Neural cell (in vitro differentiated cells): ENCODE data around the gene ARHGEF25.

Experiments
- EP300 ChIP-seq: fragments of 450-650 bp; conservative IDR thresholded peaks from 2 replicates; pipeline ENCODE4 v1.6.1; 2014; ENCODE audit warnings: antibody characterized with exemption, mild to moderate bottlenecking, moderate library complexity; ENCODE audit not compliant: poor library complexity, severe bottlenecking
- POLR2AphosphoS5 ChIP-seq: IDR thresholded peaks from 2 replicates; pipeline ENCODE4 v1.6.1; 2012
- RAD21 ChIP-seq: fragments of 450-650 bp; conservative IDR thresholded peaks from 2 replicates; pipeline ENCODE4 v1.6.1; 2014; ENCODE audit warnings: antibody characterized with exemption, mild to moderate bottlenecking, moderate library complexity
- SMC3 ChIP-seq: fragments of 450-650 bp; conservative IDR thresholded peaks from 2 replicates; pipeline ENCODE4 v1.6.1; 2014; ENCODE audit warnings: antibody characterized with exemption, mild to moderate bottlenecking, moderate library complexity; ENCODE audit not compliant: poor library complexity
- TF ChIP-seq, protein P1 (sequence below): fragments of 450-650 bp; IDR thresholded peaks from 2 replicates; pipeline ENCODE4 v1.5.1; 2014; ENCODE audit warnings: antibody characterized with exemption, mild to moderate bottlenecking, moderate library complexity; ENCODE audit not compliant: poor library complexity, severe bottlenecking

DNA sequence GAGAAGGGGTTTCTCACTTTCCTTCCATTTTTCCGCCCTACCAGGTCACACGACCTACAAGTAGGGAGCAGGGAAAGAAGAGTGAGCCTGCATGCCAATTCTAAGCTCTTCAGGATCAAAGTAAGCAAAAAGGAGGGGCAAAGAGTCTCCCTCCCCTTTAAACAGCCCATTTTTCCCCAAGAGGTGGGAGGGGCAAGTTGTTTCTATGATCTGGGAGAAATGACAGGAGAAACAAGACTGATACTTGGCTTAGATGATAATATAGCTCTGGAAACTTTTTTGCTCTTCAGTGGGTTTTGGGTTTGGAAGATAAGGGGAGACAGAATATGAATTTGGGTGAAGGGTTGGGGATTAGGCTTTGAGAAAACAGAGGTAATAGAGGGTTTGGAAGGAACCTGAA, 4.8 kb upstream of the ARHGEF25 start:
- TF ChIP-seq, protein P1, sequence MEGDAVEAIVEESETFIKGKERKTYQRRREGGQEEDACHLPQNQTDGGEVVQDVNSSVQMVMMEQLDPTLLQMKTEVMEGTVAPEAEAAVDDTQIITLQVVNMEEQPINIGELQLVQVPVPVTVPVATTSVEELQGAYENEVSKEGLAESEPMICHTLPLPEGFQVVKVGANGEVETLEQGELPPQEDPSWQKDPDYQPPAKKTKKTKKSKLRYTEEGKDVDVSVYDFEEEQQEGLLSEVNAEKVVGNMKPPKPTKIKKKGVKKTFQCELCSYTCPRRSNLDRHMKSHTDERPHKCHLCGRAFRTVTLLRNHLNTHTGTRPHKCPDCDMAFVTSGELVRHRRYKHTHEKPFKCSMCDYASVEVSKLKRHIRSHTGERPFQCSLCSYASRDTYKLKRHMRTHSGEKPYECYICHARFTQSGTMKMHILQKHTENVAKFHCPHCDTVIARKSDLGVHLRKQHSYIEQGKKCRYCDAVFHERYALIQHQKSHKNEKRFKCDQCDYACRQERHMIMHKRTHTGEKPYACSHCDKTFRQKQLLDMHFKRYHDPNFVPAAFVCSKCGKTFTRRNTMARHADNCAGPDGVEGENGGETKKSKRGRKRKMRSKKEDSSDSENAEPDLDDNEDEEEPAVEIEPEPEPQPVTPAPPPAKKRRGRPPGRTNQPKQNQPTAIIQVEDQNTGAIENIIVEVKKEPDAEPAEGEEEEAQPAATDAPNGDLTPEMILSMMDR, result no peak
- TF ChIP-seq POLR2AphosphoS5, result no peak
- TF ChIP-seq RAD21, result no peak
- TF ChIP-seq EP300, result no peak
- TF ChIP-seq SMC3, result no peak
